Measurements from ENCODE around the gene ZC3H13. TPM values are rescaled to one million over a fixed set of nuclear protein-coding genes. Genes with fewer than 3 reads are reported as not detected.

The ZC3H13 gene
- total RNA-seq, 1 experiment from 2014 or later: 24.7 TPM

- H4K20me1 ChIP-seq (ENCODE audit: insufficient read depth, low read depth, low read length): no peaks in the 10 kb centered on the region
- H3K4me3 ChIP-seq (ENCODE audit: low read length): no peak overlapping the region
- H3K4me2 ChIP-seq (ENCODE audit: low read depth, low read length, poor library complexity, severe bottlenecking): no peak overlapping the region
- no peaks in the 10 kb centered on the region for H3K9me3 ChIP-seq (ENCODE audit: low read length)
- H3K36me3 ChIP-seq (ENCODE audit: insufficient read depth, low read length): no peaks in the 10 kb centered on the region
- no peak overlapping the region for H2AFZ ChIP-seq (ENCODE audit: low read length)
- no peak for DNase-seq
- H3K79me2 ChIP-seq (ENCODE audit: low read length): no peaks in the 10 kb centered on the region
- no peak overlapping the region for H3K9ac ChIP-seq (ENCODE audit: low read length)
- no peak overlapping the region for H3K27ac ChIP-seq (ENCODE audit: low read length)
- no peaks in the 10 kb centered on the region for H3K9me2 ChIP-seq (replicated peaks; ENCODE audit: insufficient read depth, low read length)
- no peaks in the 10 kb centered on the region for H3K27me3 ChIP-seq (ENCODE audit: low read length)
- no peaks in the 10 kb centered on the region for H3K4me1 ChIP-seq (ENCODE audit: low read length)
Measured at GRCh38 chr13:46077265-46077664, 24.7 kb upstream of the ZC3H13 start.

DNA sequence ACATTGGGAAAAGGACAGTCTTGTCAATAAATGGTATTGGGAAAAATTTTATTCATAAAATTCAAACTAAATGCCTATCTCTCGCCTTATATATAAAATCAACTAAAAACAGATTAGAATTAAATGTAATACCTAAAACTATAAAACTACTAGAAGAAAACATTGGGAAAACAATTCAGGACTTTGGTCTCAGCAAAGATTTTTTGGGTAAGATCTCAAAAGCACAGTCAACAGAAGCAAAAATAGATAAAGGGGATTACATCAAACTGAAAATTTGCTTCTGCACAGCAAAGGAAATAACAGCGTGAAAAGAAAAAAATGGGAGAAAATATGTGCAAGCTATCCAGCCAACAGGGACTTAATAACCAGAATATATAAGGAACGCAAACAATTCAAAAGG lies 24.3 kb upstream of the ZC3H13 start:
- H2AFZ ChIP-seq (ENCODE audit: low read length): no peak overlapping the region

GRCh38 chr13:46075811-46076210 lies 23.3 kb upstream of the ZC3H13 start:
- H4K20me1 ChIP-seq (ENCODE audit: insufficient read depth, low read depth, low read length): no peaks in the 10 kb centered on the region

More for the DNA sequence above, 24.3 kb upstream of the ZC3H13 start:
- Histone ChIP-seq H3K4me2 (ENCODE audit: low read depth, low read length, poor library complexity, severe bottlenecking) (no peak overlapping the region), H3K9me3 (ENCODE audit: low read length) (no peaks in the 10 kb centered on the region), H3K4me1 (ENCODE audit: low read length) (peaks cover 2% of the 10 kb centered on the region; the same call in 1 of the 2 replicates), H3K9me2 (replicated peaks; ENCODE audit: insufficient read depth, low read length) (no peaks in the 10 kb centered on the region), H3K79me2 (ENCODE audit: low read length) (no peaks in the 10 kb centered on the region), H3K4me3 (ENCODE audit: low read length) (no peak overlapping the region), H4K20me1 (ENCODE audit: insufficient read depth, low read depth, low read length) (no peaks in the 10 kb centered on the region), H3K27me3 (ENCODE audit: low read length) (no peaks in the 10 kb centered on the region), H3K27ac (ENCODE audit: low read length) (no peak overlapping the region), H3K9ac (ENCODE audit: low read length) (no peak overlapping the region), H3K36me3 (ENCODE audit: insufficient read depth, low read length) (no peaks in the 10 kb centered on the region)
- no peak for DNase-seq

DNA sequence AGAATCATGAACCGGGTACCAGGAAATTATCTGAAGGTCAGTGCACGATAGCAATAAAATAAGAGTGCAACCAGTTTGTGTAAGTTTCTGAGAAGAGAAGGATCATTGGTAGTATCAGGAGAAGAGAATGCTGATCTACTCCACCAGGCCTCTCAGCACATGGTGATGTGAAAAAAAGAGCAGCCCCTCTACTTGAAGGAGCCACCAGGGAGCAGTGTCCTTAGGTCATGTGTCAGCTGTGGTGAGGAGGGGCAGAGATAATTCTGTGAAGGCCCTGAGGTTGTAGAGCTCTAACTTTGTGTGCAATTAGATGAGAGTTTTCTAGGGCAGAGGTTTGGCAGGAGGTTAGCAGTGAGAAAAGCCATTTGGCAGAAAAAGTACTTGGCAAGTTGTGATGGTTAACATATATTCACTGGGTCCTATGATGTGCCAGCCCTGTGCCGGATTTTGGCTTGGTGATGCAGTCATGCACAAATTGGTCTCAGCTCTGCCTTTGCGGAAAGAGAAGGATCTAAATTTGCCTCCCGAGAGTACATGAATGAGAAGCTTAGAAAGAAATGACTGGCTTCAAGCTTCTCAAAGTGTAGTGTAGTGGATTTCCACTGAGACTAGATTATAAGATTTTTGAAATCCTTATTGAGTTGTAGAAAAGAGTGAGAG lies 19.2 kb upstream of the ZC3H13 start:
- no peaks in the 10 kb centered on the region for H3K9me3 ChIP-seq (ENCODE audit: low read length)
- H4K20me1 ChIP-seq (ENCODE audit: insufficient read depth, low read depth, low read length): no peaks in the 10 kb centered on the region
- H3K9ac ChIP-seq (ENCODE audit: low read length): no peak overlapping the region
- no peaks in the 10 kb centered on the region for H3K36me3 ChIP-seq (ENCODE audit: insufficient read depth, low read length)
- no peak overlapping the region for H3K4me3 ChIP-seq (ENCODE audit: low read length)
- H3K4me1 ChIP-seq (ENCODE audit: low read length): peaks cover 4% of the 10 kb centered on the region; the same call in 1 of the 2 replicates
- H2AFZ ChIP-seq (ENCODE audit: low read length): no peak overlapping the region
- no peaks in the 10 kb centered on the region for H3K79me2 ChIP-seq (ENCODE audit: low read length)
- DNase-seq: peak; percentile 51
- no peaks in the 10 kb centered on the region for H3K9me2 ChIP-seq (replicated peaks; ENCODE audit: insufficient read depth, low read length)
- H3K27ac ChIP-seq (ENCODE audit: low read length): no peak overlapping the region
- no peaks in the 10 kb centered on the region for H3K27me3 ChIP-seq (ENCODE audit: low read length)
- H3K4me2 ChIP-seq (ENCODE audit: low read depth, low read length, poor library complexity, severe bottlenecking): no peak overlapping the region

More at GRCh38 chr13:46075811-46076210, 23.3 kb upstream of the ZC3H13 start:
- no peak for DNase-seq
- no peaks in the 10 kb centered on the region for H3K36me3 ChIP-seq (ENCODE audit: insufficient read depth, low read length)
- no peaks in the 10 kb centered on the region for H3K27me3 ChIP-seq (ENCODE audit: low read length)
- H3K4me3 ChIP-seq (ENCODE audit: low read length): no peak overlapping the region
- no peak overlapping the region for H2AFZ ChIP-seq (ENCODE audit: low read length)
- H3K9me2 ChIP-seq (replicated peaks; ENCODE audit: insufficient read depth, low read length): no peaks in the 10 kb centered on the region
- no peak overlapping the region for H3K9ac ChIP-seq (ENCODE audit: low read length)
- no peak overlapping the region for H3K4me2 ChIP-seq (ENCODE audit: low read depth, low read length, poor library complexity, severe bottlenecking)
- peaks cover 4% of the 10 kb centered on the region; the same call in 1 of the 2 replicates for H3K4me1 ChIP-seq (ENCODE audit: low read length)
- H3K27ac ChIP-seq (ENCODE audit: low read length): no peak overlapping the region
- no peaks in the 10 kb centered on the region for H3K79me2 ChIP-seq (ENCODE audit: low read length)
- no peaks in the 10 kb centered on the region for H3K9me3 ChIP-seq (ENCODE audit: low read length)

DNA sequence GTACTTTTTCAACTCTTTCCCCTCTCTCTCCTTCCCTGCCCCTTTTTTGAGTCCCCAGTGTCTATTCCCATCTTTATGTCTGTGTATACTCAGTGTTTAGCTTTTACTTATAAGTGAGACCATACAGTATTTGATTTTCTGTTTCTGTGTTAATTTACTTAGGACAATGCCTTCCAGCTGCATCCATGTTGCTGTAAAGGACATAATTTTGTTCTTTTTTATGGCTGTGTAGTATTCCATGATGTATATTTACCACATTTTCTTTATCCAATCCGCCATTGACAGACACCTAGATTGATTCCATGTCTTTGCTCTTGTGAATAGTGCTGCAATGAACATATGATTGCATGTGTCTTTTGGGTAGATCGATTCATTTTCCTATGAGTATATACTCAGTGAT lies 10.7 kb upstream of the ZC3H13 start:
- H3K9ac ChIP-seq (ENCODE audit: low read length): no peak overlapping the region
- H3K27me3 ChIP-seq (ENCODE audit: low read length): no peaks in the 10 kb centered on the region
- H3K9me3 ChIP-seq (ENCODE audit: low read length): no peaks in the 10 kb centered on the region
- H3K4me2 ChIP-seq (ENCODE audit: low read depth, low read length, poor library complexity, severe bottlenecking): no peak overlapping the region
- no peaks in the 10 kb centered on the region for H3K79me2 ChIP-seq (ENCODE audit: low read length)
- H2AFZ ChIP-seq (ENCODE audit: low read length): no peak overlapping the region
- H3K4me1 ChIP-seq (ENCODE audit: low read length): peaks cover 6% of the 10 kb centered on the region
- no peaks in the 10 kb centered on the region for H3K9me2 ChIP-seq (replicated peaks; ENCODE audit: insufficient read depth, low read length)
- no peaks in the 10 kb centered on the region; the same call in 1 of the 2 replicates for H4K20me1 ChIP-seq (ENCODE audit: insufficient read depth, low read depth, low read length)
- no peak for DNase-seq
- H3K4me3 ChIP-seq (ENCODE audit: low read length): no peak overlapping the region
- no peaks in the 10 kb centered on the region for H3K36me3 ChIP-seq (ENCODE audit: insufficient read depth, low read length)
- H3K27ac ChIP-seq (ENCODE audit: low read length): no peak overlapping the region

DNA sequence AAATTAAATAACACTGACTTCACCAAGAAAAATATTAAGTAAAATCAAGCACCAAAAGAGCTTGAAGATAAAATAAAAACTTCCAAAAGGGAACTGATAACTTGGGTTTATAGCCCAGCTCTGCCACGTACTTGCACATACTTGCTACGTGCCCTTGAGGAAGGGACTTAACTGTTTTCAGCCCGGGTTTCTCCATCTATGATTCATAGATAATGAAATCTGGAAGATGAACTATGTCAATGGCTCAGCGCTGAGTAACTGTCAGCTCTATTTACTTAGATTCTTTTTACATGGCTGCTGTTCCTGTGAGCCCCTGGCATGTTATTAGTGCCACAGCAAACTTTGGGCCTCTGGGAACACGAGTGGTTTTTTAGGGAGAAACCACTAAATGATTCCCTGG lies 9.6 kb upstream of the ZC3H13 start:
- Histone ChIP-seq H3K9me3 (ENCODE audit: low read length) (no peaks in the 10 kb centered on the region), H3K36me3 (ENCODE audit: insufficient read depth, low read length) (no peaks in the 10 kb centered on the region), H2AFZ (ENCODE audit: low read length) (no peak overlapping the region), H3K4me3 (ENCODE audit: low read length) (no peak overlapping the region), H3K27me3 (ENCODE audit: low read length) (no peaks in the 10 kb centered on the region), H3K4me1 (ENCODE audit: low read length) (peaks cover 12% of the 10 kb centered on the region), H3K9ac (ENCODE audit: low read length) (no peak overlapping the region), H3K9me2 (replicated peaks; ENCODE audit: insufficient read depth, low read length) (no peaks in the 10 kb centered on the region), H4K20me1 (ENCODE audit: insufficient read depth, low read depth, low read length) (peaks cover 8% of the 10 kb centered on the region; the same call in 1 of the 2 replicates), H3K4me2 (ENCODE audit: low read depth, low read length, poor library complexity, severe bottlenecking) (no peak overlapping the region), H3K27ac (ENCODE audit: low read length) (no peak overlapping the region), H3K79me2 (ENCODE audit: low read length) (no peaks in the 10 kb centered on the region)
- no peak for DNase-seq

DNA sequence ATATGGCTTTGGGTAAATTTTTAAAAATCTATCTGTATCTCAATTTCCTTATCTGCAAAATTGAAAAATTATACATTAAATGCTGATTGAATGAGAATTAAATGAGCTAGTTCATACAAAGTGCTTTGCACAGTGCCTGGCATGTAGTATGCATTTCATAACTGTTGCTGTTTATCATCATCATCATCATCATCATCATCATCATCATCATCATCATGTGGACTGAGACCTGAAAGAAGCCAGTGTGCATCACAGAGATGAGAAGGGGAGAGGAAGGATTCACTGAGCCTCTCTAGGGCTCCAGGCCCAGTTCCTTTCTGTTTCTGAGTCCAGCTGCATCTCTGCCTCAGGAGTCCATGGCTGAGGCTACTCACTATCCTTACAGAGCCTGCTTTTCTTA lies 6.9 kb upstream of the ZC3H13 start:
- no peak overlapping the region for H2AFZ ChIP-seq (ENCODE audit: low read length)
- no peak overlapping the region for H3K4me3 ChIP-seq (ENCODE audit: low read length)
- no peak overlapping the region for H3K4me2 ChIP-seq (ENCODE audit: low read depth, low read length, poor library complexity, severe bottlenecking)
- H3K9ac ChIP-seq (ENCODE audit: low read length): no peak overlapping the region
- H3K36me3 ChIP-seq (ENCODE audit: insufficient read depth, low read length): no peaks in the 10 kb centered on the region
- no peaks in the 10 kb centered on the region for H3K79me2 ChIP-seq (ENCODE audit: low read length)
- H3K27ac ChIP-seq (ENCODE audit: low read length): no peak overlapping the region
- H3K9me2 ChIP-seq (replicated peaks; ENCODE audit: insufficient read depth, low read length): no peaks in the 10 kb centered on the region
- H3K4me1 ChIP-seq (ENCODE audit: low read length): peaks cover 21% of the 10 kb centered on the region
- no peak for DNase-seq
- H4K20me1 ChIP-seq (ENCODE audit: insufficient read depth, low read depth, low read length): peaks cover 8% of the 10 kb centered on the region; the same call in 1 of the 2 replicates
- no peaks in the 10 kb centered on the region for H3K9me3 ChIP-seq (ENCODE audit: low read length)
- H3K27me3 ChIP-seq (ENCODE audit: low read length): no peaks in the 10 kb centered on the region

- Histone ChIP-seq H3K9me2 (replicated peaks; ENCODE audit: insufficient read depth, low read length) (no peaks in the 10 kb centered on the region), H3K79me2 (ENCODE audit: low read length) (peaks cover 10% of the 10 kb centered on the region), H4K20me1 (ENCODE audit: insufficient read depth, low read depth, low read length) (peaks cover 8% of the 10 kb centered on the region; the same call in 1 of the 2 replicates), H3K4me1 (ENCODE audit: low read length) (peaks cover 29% of the 10 kb centered on the region), H3K9me3 (ENCODE audit: low read length) (no peaks in the 10 kb centered on the region), H2AFZ (ENCODE audit: low read length) (no peak overlapping the region), H3K27ac (ENCODE audit: low read length) (no peak overlapping the region), H3K9ac (ENCODE audit: low read length) (no peak overlapping the region), H3K4me2 (ENCODE audit: low read depth, low read length, poor library complexity, severe bottlenecking) (no peak overlapping the region), H3K4me3 (ENCODE audit: low read length) (no peak overlapping the region), H3K27me3 (ENCODE audit: low read length) (no peaks in the 10 kb centered on the region), H3K36me3 (ENCODE audit: insufficient read depth, low read length) (no peaks in the 10 kb centered on the region)
- DNase-seq: no peak
Measured at GRCh38 chr13:46058268-46058667, 5.7 kb upstream of the ZC3H13 start.

Data from Karpas-422 (cell line).